ENCODE results near the gene WDFY2.
A peak's percentile ranks its signal among the peaks of the same experiment; 100 is the strongest.

WDFY2 gene

DNA sequence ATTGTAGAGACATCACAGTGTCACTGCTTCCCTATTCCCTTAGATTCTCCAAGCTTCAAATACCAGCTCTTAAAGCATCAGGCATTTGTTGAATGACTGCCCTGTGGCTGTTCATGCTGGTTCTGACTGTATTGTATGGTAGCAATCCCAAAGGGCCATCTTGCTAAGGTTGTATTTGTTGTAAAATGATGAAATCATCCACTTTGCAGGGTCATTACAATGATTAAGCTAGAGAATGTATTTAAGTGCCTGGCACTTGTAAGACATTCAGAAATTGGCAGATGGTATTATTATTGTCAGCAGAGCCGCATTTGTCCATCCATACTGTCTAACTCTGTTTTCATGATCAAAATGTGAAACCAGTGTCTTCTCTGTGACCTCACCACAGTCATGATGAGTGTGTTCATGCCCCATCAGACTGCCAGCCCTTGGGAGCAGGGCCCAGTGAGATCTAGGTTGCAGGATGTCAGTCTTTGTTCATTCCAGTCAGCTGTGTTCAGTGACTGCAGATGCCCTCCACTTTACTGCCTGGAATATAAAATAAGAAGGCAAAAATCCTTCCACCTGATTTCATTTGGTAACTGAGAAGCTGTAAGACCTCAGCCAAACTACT lies 133.6 kb downstream of the WDFY2 start:
- TF ChIP-seq, protein P1, sequence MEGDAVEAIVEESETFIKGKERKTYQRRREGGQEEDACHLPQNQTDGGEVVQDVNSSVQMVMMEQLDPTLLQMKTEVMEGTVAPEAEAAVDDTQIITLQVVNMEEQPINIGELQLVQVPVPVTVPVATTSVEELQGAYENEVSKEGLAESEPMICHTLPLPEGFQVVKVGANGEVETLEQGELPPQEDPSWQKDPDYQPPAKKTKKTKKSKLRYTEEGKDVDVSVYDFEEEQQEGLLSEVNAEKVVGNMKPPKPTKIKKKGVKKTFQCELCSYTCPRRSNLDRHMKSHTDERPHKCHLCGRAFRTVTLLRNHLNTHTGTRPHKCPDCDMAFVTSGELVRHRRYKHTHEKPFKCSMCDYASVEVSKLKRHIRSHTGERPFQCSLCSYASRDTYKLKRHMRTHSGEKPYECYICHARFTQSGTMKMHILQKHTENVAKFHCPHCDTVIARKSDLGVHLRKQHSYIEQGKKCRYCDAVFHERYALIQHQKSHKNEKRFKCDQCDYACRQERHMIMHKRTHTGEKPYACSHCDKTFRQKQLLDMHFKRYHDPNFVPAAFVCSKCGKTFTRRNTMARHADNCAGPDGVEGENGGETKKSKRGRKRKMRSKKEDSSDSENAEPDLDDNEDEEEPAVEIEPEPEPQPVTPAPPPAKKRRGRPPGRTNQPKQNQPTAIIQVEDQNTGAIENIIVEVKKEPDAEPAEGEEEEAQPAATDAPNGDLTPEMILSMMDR (IDR thresholded peaks at IDR 0.05; ENCODE audit: low read length, missing control alignments) = no peak
- H3K4me3 ChIP-seq (replicated peaks; ENCODE audit: low read depth, low read length) = no peak overlapping the region
- DNase-seq (ENCODE audit: low read depth) = no peak

- DNase-seq (ENCODE audit: low read depth) = no peak
- H3K4me3 ChIP-seq (replicated peaks; ENCODE audit: low read depth, low read length) = no peak overlapping the region
- TF ChIP-seq, protein P1 (IDR thresholded peaks at IDR 0.05; ENCODE audit: low read length, missing control alignments) = no peak
Measured at GRCh38 chr13:51719394-51719793, 135.1 kb downstream of the WDFY2 start.

DNA sequence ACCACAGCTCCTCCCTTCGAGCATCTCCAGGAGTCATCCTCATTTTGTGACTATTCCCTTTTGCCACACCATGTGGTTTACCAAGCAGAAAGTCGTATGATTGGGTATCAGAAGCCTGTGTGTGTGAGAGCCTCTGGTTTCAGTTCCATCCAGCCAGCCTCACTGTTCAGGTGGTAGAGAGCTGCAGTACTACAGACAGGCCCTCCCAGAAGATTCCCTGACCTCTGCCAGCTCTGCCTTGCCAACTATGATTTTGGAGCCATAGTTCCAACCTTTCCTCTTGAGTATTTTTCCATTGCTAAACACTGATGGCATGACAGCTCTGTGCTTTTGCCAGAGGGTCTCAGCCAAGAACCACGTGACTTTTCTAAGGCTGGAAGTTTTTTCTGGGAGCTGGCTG lies 137.2 kb downstream of the WDFY2 start:
- DNase-seq (ENCODE audit: low read depth) = no peak
- no peak overlapping the region for H3K4me3 ChIP-seq (replicated peaks; ENCODE audit: low read depth, low read length)
- TF ChIP-seq, protein P1 (IDR thresholded peaks at IDR 0.05; ENCODE audit: low read length, missing control alignments) = no peak

DNA sequence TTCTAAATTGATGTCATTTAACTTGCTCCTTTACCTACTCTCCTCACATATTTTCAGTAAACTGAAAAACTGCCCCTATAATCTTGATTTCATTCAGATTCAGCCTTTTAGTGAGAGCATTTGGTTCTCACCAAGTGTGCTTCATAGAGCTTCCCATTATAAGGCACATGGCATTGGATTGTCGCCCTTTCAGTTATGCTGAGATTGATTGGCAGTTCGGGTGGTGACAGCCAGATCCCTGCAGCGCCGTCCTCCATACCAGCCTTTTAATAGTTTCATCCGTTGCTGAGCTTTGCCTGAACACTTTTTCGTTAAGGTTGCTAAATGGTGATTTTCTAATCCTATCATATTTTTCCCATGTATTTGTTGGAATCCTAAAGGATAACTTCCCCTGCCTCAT lies 139.3 kb downstream of the WDFY2 start:
- TF ChIP-seq, protein P1 (IDR thresholded peaks at IDR 0.05; ENCODE audit: low read length, missing control alignments) = no peak
- no peak for DNase-seq (ENCODE audit: low read depth)
- H3K4me3 ChIP-seq (replicated peaks; ENCODE audit: low read depth, low read length) = no peak overlapping the region

DNA sequence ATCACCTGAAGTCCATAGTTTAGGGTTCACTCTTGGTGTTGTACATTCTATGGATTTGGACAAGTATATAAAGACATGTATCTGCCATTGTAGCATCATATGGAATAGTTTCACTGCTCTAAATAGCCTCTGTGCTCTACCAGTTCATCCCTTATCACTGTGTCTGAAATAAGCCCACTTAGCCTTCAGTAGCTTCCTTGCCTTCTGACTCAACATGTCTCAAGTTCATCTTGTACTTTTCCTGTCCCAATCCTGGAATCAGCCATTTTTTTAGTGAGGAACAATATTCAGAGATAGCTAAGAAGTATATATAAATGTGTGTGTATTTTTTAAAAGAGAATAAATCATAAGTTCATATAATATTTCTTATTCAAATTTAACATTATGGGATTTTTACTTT lies 140.5 kb downstream of the WDFY2 start:
- no peak for DNase-seq (ENCODE audit: low read depth)
- TF ChIP-seq, protein P1 (IDR thresholded peaks at IDR 0.05; ENCODE audit: low read length, missing control alignments) = no peak

DNA sequence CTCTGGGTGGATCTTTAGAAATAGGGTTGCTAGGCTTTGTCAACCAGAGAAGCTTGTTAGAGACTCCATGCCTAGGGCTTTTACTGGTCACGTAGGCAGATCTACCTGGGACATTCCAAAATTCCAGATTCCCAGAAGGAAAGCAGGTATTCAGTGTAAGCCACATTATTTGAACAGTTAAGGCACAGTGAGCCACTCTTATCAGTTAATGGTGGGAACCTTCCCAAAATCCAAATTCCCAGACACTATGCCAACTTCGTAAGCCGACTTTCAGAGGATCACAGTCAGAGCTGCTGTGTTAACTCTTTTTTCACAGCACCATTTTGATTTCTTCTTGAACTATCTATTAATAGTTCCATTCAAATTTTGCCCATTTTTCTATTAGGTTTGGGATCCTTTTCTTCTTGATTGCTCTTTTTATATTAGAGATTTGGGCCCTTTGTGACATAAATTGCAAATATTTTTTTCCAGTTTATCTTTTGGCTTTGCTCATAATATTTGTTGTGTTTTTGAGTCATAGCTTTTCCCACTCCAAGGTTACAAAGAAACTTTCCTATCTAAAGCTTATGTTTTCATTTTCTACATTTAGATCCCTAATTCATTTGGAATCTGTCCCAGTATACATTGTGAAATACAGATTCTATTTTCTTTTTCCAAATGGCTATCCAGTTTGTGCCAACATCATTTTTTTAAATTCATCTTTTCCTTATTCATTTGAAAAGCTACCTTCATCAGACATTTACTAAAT lies 142.4 kb downstream of the WDFY2 start:
- TF ChIP-seq, protein P1 (IDR thresholded peaks at IDR 0.05; ENCODE audit: low read length, missing control alignments) = no peak
- DNase-seq (ENCODE audit: low read depth) = peak; percentile 94
- H3K4me3 ChIP-seq (replicated peaks; ENCODE audit: low read depth, low read length) = no peak overlapping the region

More for the DNA sequence above, 140.5 kb downstream of the WDFY2 start:
- no peak overlapping the region for H3K4me3 ChIP-seq (replicated peaks; ENCODE audit: low read depth, low read length)

All from fibroblast of pulmonary artery (primary cell).